ENCODE measurements around the gene MAPKAP1.

GRCh38 chr9:125656560-125656959 is 50.4 kb downstream of the MAPKAP1 start:
- TF ChIP-seq YY1 (IDR thresholded peaks at IDR 0.05; ENCODE audit: insufficient read depth, insufficient read length) = no peak
- no peak for TF ChIP-seq SUZ12 (IDR thresholded peaks at IDR 0.05; ENCODE audit: extremely low read depth, insufficient read depth, insufficient read length)
- TF ChIP-seq ZNF274 (IDR thresholded peaks at IDR 0.05; ENCODE audit: low read depth, low read length) = no peak
